COLO829 (cell line): ENCODE measurements around the gene PMM1.

Experiments
- DNase-seq: peaks from one replicate; pipeline ENCODE4 v3.0.0; 2012; ENCODE audit warnings: low spot score

Gene PMM1

GRCh38 chr22:41538583-41538982 is 51.1 kb downstream of the PMM1 start:
- DNase-seq: no peak

GRCh38 chr22:41537203-41537602 is 52.4 kb downstream of the PMM1 start:
- DNase-seq: no peak

GRCh38 chr22:41535244-41535643 is 54.4 kb downstream of the PMM1 start:
- DNase-seq: no peak

GRCh38 chr22:41534219-41534618 is 55.4 kb downstream of the PMM1 start:
- no peak for DNase-seq

GRCh38 chr22:41532908-41533825 is 56.5 kb downstream of the PMM1 start:
- peak; percentile 65 for DNase-seq

- no peak for DNase-seq
Measured at GRCh38 chr22:41531715-41532477, 57.7 kb downstream of the PMM1 start.

- DNase-seq: no peak
Measured at GRCh38 chr22:41530890-41531714, 58.5 kb downstream of the PMM1 start.

GRCh38 chr22:41528938-41529561 is 60.6 kb downstream of the PMM1 start:
- DNase-seq: no peak

GRCh38 chr22:41528132-41528766 is 61.4 kb downstream of the PMM1 start:
- DNase-seq: no peak
